Putamen (tissue), 1 donor: ENCODE results near the gene PRKAG3.
"Not testable (repeated sequence)": the region's sequence is repeated elsewhere in the genome, so short reads cannot be mapped to it uniquely, and the experiment has no call there.

Source experiments
- DNase-seq: peaks from one replicate; pipeline ENCODE4 v3.0.0-alpha.2; 2016; ENCODE audit warnings: low spot score

PRKAG3 gene

GRCh38 chr2:218780851-218781690, 50.5 kb downstream of the PRKAG3 start:
- no peak for DNase-seq

DNA sequence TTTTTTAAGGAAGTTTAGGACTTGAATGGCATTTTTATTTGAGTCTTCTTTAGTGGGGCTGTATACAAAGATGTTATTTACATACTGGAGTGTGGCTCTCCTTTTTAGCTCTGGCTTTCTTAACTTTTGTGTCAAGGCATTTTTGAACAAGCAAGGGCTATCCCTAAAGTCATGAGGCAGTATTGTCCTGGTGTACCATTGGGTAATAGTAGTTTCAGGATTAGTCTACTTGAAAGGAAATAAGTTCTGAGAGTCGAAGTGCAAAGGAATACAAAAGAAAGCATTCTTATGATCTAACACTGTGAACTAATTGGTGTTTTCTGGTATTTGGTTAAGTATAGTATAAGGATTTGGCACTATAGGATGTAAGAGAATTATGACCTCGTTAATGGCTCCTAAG, 51.6 kb downstream of the PRKAG3 start:
- DNase-seq: no peak

- DNase-seq: no peak
These were observed 54.2 kb downstream of the PRKAG3 start for GRCh38 chr2:218777276-218777990.

- no peak for DNase-seq
These were observed 55.1 kb downstream of the PRKAG3 start for GRCh38 chr2:218776488-218776887.

DNA sequence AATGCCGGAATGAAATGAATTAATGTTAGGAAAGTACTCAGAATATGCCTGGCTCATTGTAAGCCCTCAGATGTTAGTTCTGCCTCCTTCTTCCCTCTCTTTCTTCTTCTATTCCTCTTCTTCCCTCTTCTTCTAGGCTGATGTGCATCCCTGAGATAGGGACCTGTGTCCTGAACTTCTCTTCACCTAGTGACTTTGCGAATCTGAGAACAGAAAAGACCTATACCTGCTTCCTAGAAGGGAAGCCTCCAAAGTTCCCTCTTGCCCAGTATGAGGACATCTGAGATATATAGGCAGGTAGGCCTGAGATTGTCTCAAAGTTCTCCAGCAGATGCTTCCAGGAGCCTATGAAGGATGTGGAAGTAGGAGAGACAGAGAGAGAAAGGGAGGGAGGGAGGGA, 57.7 kb downstream of the PRKAG3 start:
- no peak for DNase-seq

DNA sequence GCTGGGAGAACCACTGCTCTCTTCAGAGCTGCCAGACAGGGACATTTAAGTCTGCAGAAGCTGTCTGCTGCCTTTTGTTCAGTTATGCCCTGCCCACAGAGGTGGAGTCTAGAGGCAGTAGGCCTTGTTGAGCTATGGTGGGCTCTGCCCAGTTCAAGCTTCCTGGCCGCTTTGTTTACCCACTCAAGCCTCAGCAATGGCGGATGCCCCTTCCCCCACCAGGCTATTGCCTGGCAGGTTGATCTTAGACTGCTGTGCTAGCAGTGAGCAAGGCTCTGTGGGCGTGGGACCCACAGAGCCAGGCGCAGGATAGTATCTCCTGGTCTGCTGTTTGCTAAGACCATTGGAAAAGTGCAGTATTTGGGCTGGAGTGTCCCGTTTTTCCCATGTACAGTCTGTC, 58.8 kb downstream of the PRKAG3 start:
- not testable (repeated sequence) for DNase-seq
